RWPE2 (cell line): ENCODE data around the gene SOX6.

Experiments
- ATAC-seq: fragments of 200-7000 bp; cut with Tn5 transposase; 3 replicates; pipeline ENCODE4 v1.9.1; 2021; ENCODE audit warnings: low read depth
- DNase-seq: peaks from one replicate; pipeline ENCODE4 v3.0.0-alpha.2; 2020; ENCODE audit warnings: low spot score
- H3K27ac ChIP-seq: fragments of 450-650 bp; 2 replicates; pipeline ENCODE4 v1.5.1; 2017; ENCODE audit warnings: mild to moderate bottlenecking; ENCODE audit not compliant: poor library complexity, severe bottlenecking
- H3K27me3 ChIP-seq: fragments of 250-450 bp; sonication (Bioruptor Pico); 2 replicates; pipeline ENCODE4 v1.5.1; 2021; ENCODE audit warnings: mild to moderate bottlenecking, moderate library complexity; ENCODE audit not compliant: insufficient read depth, poor library complexity, severe bottlenecking
- H3K36me3 ChIP-seq: fragments of 250-450 bp; sonication (Bioruptor Pico); 2 replicates; pipeline ENCODE4 v1.5.1; 2020; ENCODE audit warnings: low read depth, mild to moderate bottlenecking, moderate library complexity
- H3K4me1 ChIP-seq: fragments of 250-450 bp; sonication (Bioruptor Pico); 2 replicates; pipeline ENCODE4 v1.5.1; 2021; ENCODE audit warnings: mild to moderate bottlenecking, moderate library complexity; ENCODE audit not compliant: insufficient read depth, poor library complexity, severe bottlenecking
- H3K4me3 ChIP-seq: fragments of 250-450 bp; sonication (Bioruptor Pico); 2 replicates; pipeline ENCODE4 v1.5.1; 2021; ENCODE audit warnings: mild to moderate bottlenecking, moderate library complexity; ENCODE audit not compliant: severe bottlenecking
- H3K9me3 ChIP-seq: fragments of 250-450 bp; sonication (Bioruptor Pico); 2 replicates; pipeline ENCODE4 v1.5.1; 2021; ENCODE audit warnings: mild to moderate bottlenecking, moderate library complexity; ENCODE audit not compliant: severe bottlenecking
- CTCF ChIP-seq: fragments of 450-650 bp; IDR thresholded peaks from one replicate; pipeline ENCODE4 v1.5.1; 2017; ENCODE audit warnings: mild to moderate bottlenecking, moderate library complexity; ENCODE audit not compliant: poor library complexity, severe bottlenecking

The SOX6 gene

GRCh38 chr11:16338393-16338792, 18.0 kb downstream of the SOX6 start:
- H3K27me3 ChIP-seq, result peaks cover 2% of the 10 kb centered on the region
- no peaks in the 10 kb centered on the region for H3K9me3 ChIP-seq
- no peaks in the 10 kb centered on the region for H3K4me1 ChIP-seq
- H3K36me3 ChIP-seq, result no peaks in the 10 kb centered on the region
- ATAC-seq (no peak), DNase-seq (no peak)
- TF ChIP-seq CTCF, result no peak
- H3K27ac ChIP-seq, result no peak overlapping the region
- no peak overlapping the region for H3K4me3 ChIP-seq

GRCh38 chr11:16337421-16338213, 18.7 kb downstream of the SOX6 start:
- ATAC-seq (no peak), DNase-seq (no peak)
- no peaks in the 10 kb centered on the region for H3K4me1 ChIP-seq
- H3K36me3 ChIP-seq, result no peaks in the 10 kb centered on the region
- H3K27me3 ChIP-seq, result peaks cover 2% of the 10 kb centered on the region
- H3K27ac ChIP-seq, result no peak overlapping the region
- no peaks in the 10 kb centered on the region for H3K9me3 ChIP-seq
- H3K4me3 ChIP-seq, result no peak overlapping the region
- TF ChIP-seq CTCF, result no peak

- Histone ChIP-seq H3K4me3 (no peak overlapping the region), H3K9me3 (no peaks in the 10 kb centered on the region), H3K27me3 (peaks cover under 1% of the 10 kb centered on the region), H3K36me3 (no peaks in the 10 kb centered on the region), H3K27ac (no peak overlapping the region), H3K4me1 (no peaks in the 10 kb centered on the region)
- no peak for DNase-seq
- no peak for ATAC-seq
- no peak for TF ChIP-seq CTCF
Measured at GRCh38 chr11:16336721-16337120, 19.6 kb downstream of the SOX6 start.

- no peaks in the 10 kb centered on the region for H3K36me3 ChIP-seq
- no peak for DNase-seq
- ATAC-seq, result no peak
- H3K4me1 ChIP-seq, result no peaks in the 10 kb centered on the region
- no peaks in the 10 kb centered on the region for H3K27me3 ChIP-seq
- H3K9me3 ChIP-seq, result no peaks in the 10 kb centered on the region
- TF ChIP-seq CTCF, result no peak
- H3K27ac ChIP-seq, result no peak overlapping the region
- H3K4me3 ChIP-seq, result no peak overlapping the region
Measured at GRCh38 chr11:16336204-16336603, 20.1 kb downstream of the SOX6 start.
